WTC11 (cell line): Measurements from ENCODE around the gene CCDC141. TPM values are rescaled to one million over a fixed set of nuclear protein-coding genes. Genes with fewer than 3 reads are reported as not detected.

Source experiments
- ATAC-seq: fragments of 200-7000 bp; cut with Tn5 transposase; 2 replicates; pipeline ENCODE4 v1.10.0; 2021; ENCODE audit warnings: mild to moderate bottlenecking, moderate library complexity
- CTCF ChIA-PET: fragments of 300-600 bp; sonication (Branson Sonifier 250); formaldehyde crosslinking; loops from one replicate; lab custom pipeline; 2021; ENCODE audit warnings: antibody characterized with exemption; lab: Charles Lee
- POLR2A ChIA-PET: fragments of 350-600 bp; sonication (Branson Sonifier 250); formaldehyde crosslinking; loops from one replicate; lab custom pipeline; 2021; ENCODE audit warnings: antibody characterized with exemption; lab: Charles Lee
- DNase-seq: peaks from one replicate; pipeline ENCODE4 v3.0.0; 2021; ENCODE audit warnings: low spot score
- H3K27ac Mint-ChIP-seq: 2 replicates; pipeline ENCODE4 v1.8.0; 2021; ENCODE audit warnings: mixed read lengths
- H3K27me3 Mint-ChIP-seq: 2 replicates; pipeline ENCODE4 v1.8.0; 2021; ENCODE audit warnings: low read depth, mild to moderate bottlenecking, moderate library complexity, mixed read lengths
- H3K36me3 Mint-ChIP-seq: 2 replicates; pipeline ENCODE4 v1.8.0; 2021; ENCODE audit warnings: mixed read lengths
- H3K4me1 Mint-ChIP-seq: 2 replicates; pipeline ENCODE4 v1.8.0; 2022; ENCODE audit warnings: mixed read lengths
- H3K4me3 Mint-ChIP-seq: 2 replicates; pipeline ENCODE4 v1.8.0; 2021; ENCODE audit warnings: mild to moderate bottlenecking, moderate library complexity, mixed read lengths
- H3K9me3 Mint-ChIP-seq: 2 replicates; pipeline ENCODE4 v1.8.0; 2021; ENCODE audit warnings: mixed read lengths
- CBFB ChIP-seq: sonication (generic); formaldehyde crosslinking; IDR thresholded peaks from 2 replicates; pipeline ENCODE4 v1.8.1; 2022; ENCODE audit warnings: mild to moderate bottlenecking, low read depth, missing genetic modification reagents
- ETV6 ChIP-seq: sonication (generic); formaldehyde crosslinking; IDR thresholded peaks from 2 replicates; pipeline ENCODE4 v1.8.1; 2022; ENCODE audit warnings: mild to moderate bottlenecking, missing genetic modification reagents
- JAZF1 ChIP-seq: fragments of 250-450 bp; sonication (Bioruptor Pico); IDR thresholded peaks from 2 replicates; pipeline ENCODE4 v1.9.0; 2021; ENCODE audit warnings: moderate library complexity, mild to moderate bottlenecking, inconsistent platforms
- JUN ChIP-seq: sonication (generic); formaldehyde crosslinking; IDR thresholded peaks from 2 replicates; pipeline ENCODE4 v1.8.0; 2023; ENCODE audit warnings: mild to moderate bottlenecking, missing genetic modification reagents
- KAT7 ChIP-seq: sonication (generic); formaldehyde crosslinking; IDR thresholded peaks from 2 replicates; pipeline ENCODE4 v1.8.1; 2023; ENCODE audit warnings: missing genetic modification reagents, mild to moderate bottlenecking, borderline replicate concordance
- NFE2L1 ChIP-seq: sonication (generic); formaldehyde crosslinking; IDR thresholded peaks from 2 replicates; pipeline ENCODE4 v1.8.1; 2023; ENCODE audit warnings: missing genetic modification reagents
- ZNF416 ChIP-seq: fragments of 250-450 bp; sonication (Bioruptor Pico); IDR thresholded peaks from 2 replicates; pipeline ENCODE4 v1.9.0; 2021; ENCODE audit warnings: mild to moderate bottlenecking, inconsistent platforms
- total RNA-seq: library from RNA; stranded (reverse); gene quantifications from 3 replicates; pipeline ENCODE4 v1.2.3, GENCODE V29; 2021
- TF ChIP-seq, protein P1 (sequence below): fragments of 250-450 bp; sonication (Bioruptor Pico); conservative IDR thresholded peaks from 2 replicates; pipeline ENCODE4 v1.9.0; 2021; ENCODE audit warnings: mild to moderate bottlenecking
- TF ChIP-seq, protein P2 (sequence below): fragments of 250-450 bp; sonication (Bioruptor Pico); IDR thresholded peaks from 2 replicates; pipeline ENCODE4 v1.9.0; 2021; ENCODE audit warnings: mild to moderate bottlenecking, borderline replicate concordance
- TF ChIP-seq, protein P3 (sequence below): sonication (generic); formaldehyde crosslinking; IDR thresholded peaks from 2 replicates; pipeline ENCODE4 v1.8.0; 2022; ENCODE audit warnings: mild to moderate bottlenecking, missing genetic modification reagents
- TF ChIP-seq, protein P4 (sequence below): fragments of 200-600 bp; IDR thresholded peaks from 2 replicates; pipeline ENCODE4 v1.8.0; 2022; ENCODE audit warnings: antibody characterized with exemption
- TF ChIP-seq, protein P5 (sequence below): sonication (generic); formaldehyde crosslinking; IDR thresholded peaks from 2 replicates; pipeline ENCODE4 v1.8.1; 2023; ENCODE audit warnings: mild to moderate bottlenecking, missing genetic modification reagents
- TF ChIP-seq, protein P6 (sequence below): sonication (generic); formaldehyde crosslinking; IDR thresholded peaks from 2 replicates; pipeline ENCODE4 v1.8.1; 2022; ENCODE audit warnings: low read depth, missing genetic modification reagents, borderline replicate concordance
- TF ChIP-seq, protein P7 (sequence below): fragments of 250-450 bp; sonication (Bioruptor Pico); IDR thresholded peaks from 2 replicates; pipeline ENCODE4 v1.8.0; 2021; ENCODE audit warnings: mild to moderate bottlenecking

Gene CCDC141
- total RNA-seq, 1 experiment from 2014 or later, result 8.5 TPM

DNA sequence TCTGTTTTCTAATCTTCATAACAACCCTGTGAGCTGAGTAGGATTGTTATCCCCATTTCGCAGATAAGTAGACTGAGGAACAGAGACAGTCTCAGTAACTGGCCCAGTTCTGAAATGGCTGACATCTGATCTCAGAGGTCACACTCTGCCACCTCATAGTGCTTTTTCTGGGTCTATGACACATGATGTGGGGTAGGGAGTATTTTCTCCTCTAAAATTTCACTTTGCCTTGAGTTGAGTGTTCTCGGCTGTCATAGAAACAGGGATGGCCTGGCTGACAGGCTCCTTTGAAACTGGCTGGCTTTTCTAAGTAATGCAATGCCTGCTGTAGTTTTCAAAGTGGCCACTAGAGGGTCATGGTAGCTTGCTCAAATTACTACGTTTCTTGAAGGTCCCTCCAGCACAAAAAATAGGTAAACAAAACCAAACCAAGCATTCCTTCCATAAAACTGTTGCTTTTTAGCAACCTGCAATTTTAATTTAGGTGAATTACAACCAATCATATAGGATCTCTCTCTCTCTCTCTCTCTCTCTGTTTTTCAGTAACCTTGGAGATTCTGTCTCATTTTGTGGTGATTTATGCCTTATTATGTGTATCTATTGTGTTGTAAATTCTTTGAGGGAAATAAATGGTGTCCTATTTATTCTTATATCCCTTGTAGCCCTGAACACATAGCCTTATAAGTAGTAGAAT lies 158.5 kb downstream of the CCDC141 start (continued):
- TF ChIP-seq, protein P1, sequence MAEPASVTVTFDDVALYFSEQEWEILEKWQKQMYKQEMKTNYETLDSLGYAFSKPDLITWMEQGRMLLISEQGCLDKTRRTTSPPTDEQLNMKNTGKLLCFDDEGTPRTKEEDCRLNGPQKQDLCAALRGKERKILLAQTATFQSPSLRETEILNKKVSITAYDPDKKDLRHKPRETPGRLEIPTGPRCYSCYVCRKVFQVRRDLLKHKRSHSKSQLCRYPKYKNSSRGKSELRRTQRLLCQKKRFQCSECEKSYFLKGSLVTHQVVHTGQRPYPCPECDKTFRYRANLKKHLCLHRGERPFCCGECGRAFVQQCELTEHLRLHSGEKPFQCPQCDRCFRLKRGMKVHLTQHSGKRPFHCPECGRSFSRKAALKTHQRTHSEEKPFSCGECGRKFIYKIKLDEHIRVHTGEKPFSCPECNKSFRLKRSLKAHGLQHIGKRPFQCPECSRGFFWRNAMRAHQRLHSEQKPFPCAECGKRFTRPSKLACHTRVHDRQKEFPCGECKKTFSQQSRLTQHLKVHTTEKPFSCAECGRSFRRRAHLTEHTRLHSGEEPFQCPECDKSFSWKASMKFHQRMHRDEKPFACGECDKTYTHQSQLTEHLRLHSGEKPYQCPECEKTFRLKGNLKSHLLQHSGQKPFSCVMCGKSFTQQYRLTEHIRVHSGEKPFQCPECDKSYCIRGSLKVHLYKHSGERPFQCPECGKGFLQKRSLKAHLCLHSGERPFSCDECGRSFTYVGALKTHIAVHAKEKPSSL (CRISPR knock-in tag), result no peak
- TF ChIP-seq, protein P2, sequence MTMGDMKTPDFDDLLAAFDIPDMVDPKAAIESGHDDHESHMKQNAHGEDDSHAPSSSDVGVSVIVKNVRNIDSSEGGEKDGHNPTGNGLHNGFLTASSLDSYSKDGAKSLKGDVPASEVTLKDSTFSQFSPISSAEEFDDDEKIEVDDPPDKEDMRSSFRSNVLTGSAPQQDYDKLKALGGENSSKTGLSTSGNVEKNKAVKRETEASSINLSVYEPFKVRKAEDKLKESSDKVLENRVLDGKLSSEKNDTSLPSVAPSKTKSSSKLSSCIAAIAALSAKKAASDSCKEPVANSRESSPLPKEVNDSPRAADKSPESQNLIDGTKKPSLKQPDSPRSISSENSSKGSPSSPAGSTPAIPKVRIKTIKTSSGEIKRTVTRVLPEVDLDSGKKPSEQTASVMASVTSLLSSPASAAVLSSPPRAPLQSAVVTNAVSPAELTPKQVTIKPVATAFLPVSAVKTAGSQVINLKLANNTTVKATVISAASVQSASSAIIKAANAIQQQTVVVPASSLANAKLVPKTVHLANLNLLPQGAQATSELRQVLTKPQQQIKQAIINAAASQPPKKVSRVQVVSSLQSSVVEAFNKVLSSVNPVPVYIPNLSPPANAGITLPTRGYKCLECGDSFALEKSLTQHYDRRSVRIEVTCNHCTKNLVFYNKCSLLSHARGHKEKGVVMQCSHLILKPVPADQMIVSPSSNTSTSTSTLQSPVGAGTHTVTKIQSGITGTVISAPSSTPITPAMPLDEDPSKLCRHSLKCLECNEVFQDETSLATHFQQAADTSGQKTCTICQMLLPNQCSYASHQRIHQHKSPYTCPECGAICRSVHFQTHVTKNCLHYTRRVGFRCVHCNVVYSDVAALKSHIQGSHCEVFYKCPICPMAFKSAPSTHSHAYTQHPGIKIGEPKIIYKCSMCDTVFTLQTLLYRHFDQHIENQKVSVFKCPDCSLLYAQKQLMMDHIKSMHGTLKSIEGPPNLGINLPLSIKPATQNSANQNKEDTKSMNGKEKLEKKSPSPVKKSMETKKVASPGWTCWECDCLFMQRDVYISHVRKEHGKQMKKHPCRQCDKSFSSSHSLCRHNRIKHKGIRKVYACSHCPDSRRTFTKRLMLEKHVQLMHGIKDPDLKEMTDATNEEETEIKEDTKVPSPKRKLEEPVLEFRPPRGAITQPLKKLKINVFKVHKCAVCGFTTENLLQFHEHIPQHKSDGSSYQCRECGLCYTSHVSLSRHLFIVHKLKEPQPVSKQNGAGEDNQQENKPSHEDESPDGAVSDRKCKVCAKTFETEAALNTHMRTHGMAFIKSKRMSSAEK, result no peak
- TF ChIP-seq, protein P3, sequence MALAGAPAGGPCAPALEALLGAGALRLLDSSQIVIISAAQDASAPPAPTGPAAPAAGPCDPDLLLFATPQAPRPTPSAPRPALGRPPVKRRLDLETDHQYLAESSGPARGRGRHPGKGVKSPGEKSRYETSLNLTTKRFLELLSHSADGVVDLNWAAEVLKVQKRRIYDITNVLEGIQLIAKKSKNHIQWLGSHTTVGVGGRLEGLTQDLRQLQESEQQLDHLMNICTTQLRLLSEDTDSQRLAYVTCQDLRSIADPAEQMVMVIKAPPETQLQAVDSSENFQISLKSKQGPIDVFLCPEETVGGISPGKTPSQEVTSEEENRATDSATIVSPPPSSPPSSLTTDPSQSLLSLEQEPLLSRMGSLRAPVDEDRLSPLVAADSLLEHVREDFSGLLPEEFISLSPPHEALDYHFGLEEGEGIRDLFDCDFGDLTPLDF, result no peak
- TF ChIP-seq, protein P4, sequence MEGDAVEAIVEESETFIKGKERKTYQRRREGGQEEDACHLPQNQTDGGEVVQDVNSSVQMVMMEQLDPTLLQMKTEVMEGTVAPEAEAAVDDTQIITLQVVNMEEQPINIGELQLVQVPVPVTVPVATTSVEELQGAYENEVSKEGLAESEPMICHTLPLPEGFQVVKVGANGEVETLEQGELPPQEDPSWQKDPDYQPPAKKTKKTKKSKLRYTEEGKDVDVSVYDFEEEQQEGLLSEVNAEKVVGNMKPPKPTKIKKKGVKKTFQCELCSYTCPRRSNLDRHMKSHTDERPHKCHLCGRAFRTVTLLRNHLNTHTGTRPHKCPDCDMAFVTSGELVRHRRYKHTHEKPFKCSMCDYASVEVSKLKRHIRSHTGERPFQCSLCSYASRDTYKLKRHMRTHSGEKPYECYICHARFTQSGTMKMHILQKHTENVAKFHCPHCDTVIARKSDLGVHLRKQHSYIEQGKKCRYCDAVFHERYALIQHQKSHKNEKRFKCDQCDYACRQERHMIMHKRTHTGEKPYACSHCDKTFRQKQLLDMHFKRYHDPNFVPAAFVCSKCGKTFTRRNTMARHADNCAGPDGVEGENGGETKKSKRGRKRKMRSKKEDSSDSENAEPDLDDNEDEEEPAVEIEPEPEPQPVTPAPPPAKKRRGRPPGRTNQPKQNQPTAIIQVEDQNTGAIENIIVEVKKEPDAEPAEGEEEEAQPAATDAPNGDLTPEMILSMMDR, result peak; percentile 94
- TF ChIP-seq NFE2L1 (CRISPR knock-in tag), result no peak

DNA sequence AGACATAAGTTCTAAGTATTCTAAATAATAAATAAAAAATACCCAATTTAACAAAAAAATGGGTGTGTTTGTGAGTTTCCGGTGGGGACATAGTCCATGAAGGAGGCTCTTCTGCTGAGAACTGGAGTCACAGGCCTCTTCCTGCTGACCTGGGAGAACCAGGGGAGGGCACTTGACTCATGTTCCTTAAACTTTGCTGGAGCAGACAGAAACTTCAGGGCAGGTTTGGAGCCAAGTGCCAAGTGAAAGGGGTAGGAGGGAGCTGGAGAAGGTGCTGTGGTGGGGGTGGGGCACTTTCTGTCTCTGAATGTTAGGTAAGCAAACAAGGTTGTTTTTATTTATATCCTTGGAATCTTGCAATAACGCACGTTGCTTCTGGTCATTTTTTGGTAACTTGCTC lies 163.9 kb downstream of the CCDC141 start:
- ChIA-PET POLR2A (no interaction called here), CTCF (no interaction called here)
- no peak for DNase-seq
- no peaks in the 10 kb centered on the region for H3K27me3 Mint-ChIP-seq
- ATAC-seq, result peak; percentile 76
- no peak overlapping the region for H3K4me3 Mint-ChIP-seq
- TF ChIP-seq ETV6 (CRISPR knock-in tag) (no peak), JAZF1 (no peak), KAT7 (CRISPR knock-in tag) (no peak), CBFB (CRISPR knock-in tag) (no peak)
- TF ChIP-seq, protein P5, sequence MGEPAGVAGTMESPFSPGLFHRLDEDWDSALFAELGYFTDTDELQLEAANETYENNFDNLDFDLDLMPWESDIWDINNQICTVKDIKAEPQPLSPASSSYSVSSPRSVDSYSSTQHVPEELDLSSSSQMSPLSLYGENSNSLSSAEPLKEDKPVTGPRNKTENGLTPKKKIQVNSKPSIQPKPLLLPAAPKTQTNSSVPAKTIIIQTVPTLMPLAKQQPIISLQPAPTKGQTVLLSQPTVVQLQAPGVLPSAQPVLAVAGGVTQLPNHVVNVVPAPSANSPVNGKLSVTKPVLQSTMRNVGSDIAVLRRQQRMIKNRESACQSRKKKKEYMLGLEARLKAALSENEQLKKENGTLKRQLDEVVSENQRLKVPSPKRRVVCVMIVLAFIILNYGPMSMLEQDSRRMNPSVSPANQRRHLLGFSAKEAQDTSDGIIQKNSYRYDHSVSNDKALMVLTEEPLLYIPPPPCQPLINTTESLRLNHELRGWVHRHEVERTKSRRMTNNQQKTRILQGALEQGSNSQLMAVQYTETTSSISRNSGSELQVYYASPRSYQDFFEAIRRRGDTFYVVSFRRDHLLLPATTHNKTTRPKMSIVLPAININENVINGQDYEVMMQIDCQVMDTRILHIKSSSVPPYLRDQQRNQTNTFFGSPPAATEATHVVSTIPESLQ (CRISPR knock-in tag), result no peak
- H3K9me3 Mint-ChIP-seq, result no peaks in the 10 kb centered on the region
- H3K36me3 Mint-ChIP-seq, result no peaks in the 10 kb centered on the region
- H3K27ac Mint-ChIP-seq, result no peak overlapping the region
- H3K4me1 Mint-ChIP-seq, result peaks cover 4% of the 10 kb centered on the region; the same call in 1 of the 2 replicates

DNA sequence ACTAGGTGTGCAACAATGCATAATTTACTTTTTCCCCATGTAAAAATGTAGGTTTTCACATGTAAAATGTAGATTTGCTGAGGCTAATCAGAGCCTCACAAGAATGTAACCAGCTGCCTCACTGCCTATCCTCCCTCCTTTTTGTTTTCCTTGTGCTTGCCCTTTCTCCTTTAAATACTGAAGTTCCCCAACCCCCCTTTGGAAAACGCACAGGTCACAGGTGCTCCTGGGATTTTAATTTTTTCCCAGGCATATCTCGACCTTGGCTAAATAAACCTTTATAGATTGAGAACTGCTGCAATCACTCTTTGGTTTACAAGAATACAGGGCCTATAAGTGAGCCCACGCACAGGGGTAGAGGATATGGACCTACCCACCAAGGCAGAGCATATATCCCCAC lies 165.5 kb downstream of the CCDC141 start:
- Mint-ChIP-seq H3K9me3 (no peaks in the 10 kb centered on the region), H3K27ac (no peak overlapping the region), H3K4me1 (peaks cover 4% of the 10 kb centered on the region; the same call in 1 of the 2 replicates), H3K27me3 (no peaks in the 10 kb centered on the region), H3K4me3 (no peak overlapping the region), H3K36me3 (no peaks in the 10 kb centered on the region)
- no peak for DNase-seq
- TF ChIP-seq, protein P6, sequence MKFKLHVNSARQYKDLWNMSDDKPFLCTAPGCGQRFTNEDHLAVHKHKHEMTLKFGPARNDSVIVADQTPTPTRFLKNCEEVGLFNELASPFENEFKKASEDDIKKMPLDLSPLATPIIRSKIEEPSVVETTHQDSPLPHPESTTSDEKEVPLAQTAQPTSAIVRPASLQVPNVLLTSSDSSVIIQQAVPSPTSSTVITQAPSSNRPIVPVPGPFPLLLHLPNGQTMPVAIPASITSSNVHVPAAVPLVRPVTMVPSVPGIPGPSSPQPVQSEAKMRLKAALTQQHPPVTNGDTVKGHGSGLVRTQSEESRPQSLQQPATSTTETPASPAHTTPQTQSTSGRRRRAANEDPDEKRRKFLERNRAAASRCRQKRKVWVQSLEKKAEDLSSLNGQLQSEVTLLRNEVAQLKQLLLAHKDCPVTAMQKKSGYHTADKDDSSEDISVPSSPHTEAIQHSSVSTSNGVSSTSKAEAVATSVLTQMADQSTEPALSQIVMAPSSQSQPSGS (CRISPR knock-in tag), result no peak
- TF ChIP-seq ZNF416, result no peak
- TF ChIP-seq, protein P7, sequence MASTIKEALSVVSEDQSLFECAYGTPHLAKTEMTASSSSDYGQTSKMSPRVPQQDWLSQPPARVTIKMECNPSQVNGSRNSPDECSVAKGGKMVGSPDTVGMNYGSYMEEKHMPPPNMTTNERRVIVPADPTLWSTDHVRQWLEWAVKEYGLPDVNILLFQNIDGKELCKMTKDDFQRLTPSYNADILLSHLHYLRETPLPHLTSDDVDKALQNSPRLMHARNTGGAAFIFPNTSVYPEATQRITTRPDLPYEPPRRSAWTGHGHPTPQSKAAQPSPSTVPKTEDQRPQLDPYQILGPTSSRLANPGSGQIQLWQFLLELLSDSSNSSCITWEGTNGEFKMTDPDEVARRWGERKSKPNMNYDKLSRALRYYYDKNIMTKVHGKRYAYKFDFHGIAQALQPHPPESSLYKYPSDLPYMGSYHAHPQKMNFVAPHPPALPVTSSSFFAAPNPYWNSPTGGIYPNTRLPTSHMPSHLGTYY (CRISPR knock-in tag), result no peak
- TF ChIP-seq JUN (CRISPR knock-in tag), result no peak
- POLR2A ChIA-PET, result no interaction called here
- CTCF ChIA-PET, result no interaction called here
- no peak; the same call in 1 of the 2 replicates for ATAC-seq
